HG03520 (cell line): Measurements from ENCODE around the gene SLC30A4.
A peak's percentile ranks its signal among the peaks of the same experiment; 100 is the strongest.
"Not testable (repeated sequence)": the region's sequence is repeated elsewhere in the genome, so short reads cannot be mapped to it uniquely, and the experiment has no call there.

ENCODE experiments used
- ATAC-seq: cut with Tn5 transposase; IDR thresholded peaks from one replicate; pipeline ENCODE4 v1.9.1; 2021; ENCODE audit warnings: mild to moderate bottlenecking, moderate library complexity; ENCODE audit not compliant: unreplicated experiment

Gene SLC30A4

GRCh38 chr15:45522328-45523165 lies at the start of gene SLC30A4:
SLC30A4 (minus strand) TSS chr15:45522755; CDS start chr15:45522354, 401 bp downstream.
- ATAC-seq, result peak; percentile 64

- no peak for ATAC-seq
Measured at GRCh38 chr15:45555934-45556608, 33.5 kb upstream of the SLC30A4 start.

- ATAC-seq, result no peak
Measured at GRCh38 chr15:45551676-45552075, 29.1 kb upstream of the SLC30A4 start.

GRCh38 chr15:45550436-45550835 lies 27.9 kb upstream of the SLC30A4 start:
- no peak for ATAC-seq

GRCh38 chr15:45549541-45550220 lies 27.1 kb upstream of the SLC30A4 start:
- ATAC-seq, result no peak

GRCh38 chr15:45548753-45549520 lies 26.4 kb upstream of the SLC30A4 start:
- ATAC-seq, result no peak

- ATAC-seq, result no peak
Measured at GRCh38 chr15:45546789-45547188, 24.2 kb upstream of the SLC30A4 start.

GRCh38 chr15:45544266-45545023 lies 21.9 kb upstream of the SLC30A4 start:
- ATAC-seq, result no peak

- no peak for ATAC-seq
Measured at GRCh38 chr15:45543051-45543450, 20.5 kb upstream of the SLC30A4 start.

- ATAC-seq, result no peak
Measured at GRCh38 chr15:45540531-45540930, 18.0 kb upstream of the SLC30A4 start.

- no peak for ATAC-seq
Measured at GRCh38 chr15:45539680-45540079, 17.1 kb upstream of the SLC30A4 start.

GRCh38 chr15:45536934-45537333 lies 14.4 kb upstream of the SLC30A4 start:
- no peak for ATAC-seq

GRCh38 chr15:45535486-45536042 lies 13.0 kb upstream of the SLC30A4 start:
- no peak for ATAC-seq

- ATAC-seq, result no peak
Measured at GRCh38 chr15:45534821-45535220, 12.3 kb upstream of the SLC30A4 start.

- not testable (repeated sequence) for ATAC-seq
Measured at GRCh38 chr15:45532892-45533291, 10.3 kb upstream of the SLC30A4 start.

- no peak for ATAC-seq
Measured at GRCh38 chr15:45529613-45530012, 7.1 kb upstream of the SLC30A4 start.

GRCh38 chr15:45527086-45527485 lies 4.5 kb upstream of the SLC30A4 start:
- no peak for ATAC-seq

- no peak for ATAC-seq
Measured at GRCh38 chr15:45523166-45523460, 558 bp upstream of the SLC30A4 start.

- ATAC-seq, result no peak
Measured at GRCh38 chr15:45521596-45522327, 793 bp downstream of the SLC30A4 start.
